GM18502 (cell line): Measurements from ENCODE around the gene STARD9.

Experiments used
- ATAC-seq: cut with Tn5 transposase; IDR thresholded peaks from one replicate; pipeline ENCODE4 v1.9.1; 2021; ENCODE audit warnings: mild to moderate bottlenecking; ENCODE audit not compliant: unreplicated experiment, poor library complexity

Gene STARD9

GRCh38 chr15:42691770-42692169 is 116.4 kb downstream of the STARD9 start:
- ATAC-seq = no peak

DNA sequence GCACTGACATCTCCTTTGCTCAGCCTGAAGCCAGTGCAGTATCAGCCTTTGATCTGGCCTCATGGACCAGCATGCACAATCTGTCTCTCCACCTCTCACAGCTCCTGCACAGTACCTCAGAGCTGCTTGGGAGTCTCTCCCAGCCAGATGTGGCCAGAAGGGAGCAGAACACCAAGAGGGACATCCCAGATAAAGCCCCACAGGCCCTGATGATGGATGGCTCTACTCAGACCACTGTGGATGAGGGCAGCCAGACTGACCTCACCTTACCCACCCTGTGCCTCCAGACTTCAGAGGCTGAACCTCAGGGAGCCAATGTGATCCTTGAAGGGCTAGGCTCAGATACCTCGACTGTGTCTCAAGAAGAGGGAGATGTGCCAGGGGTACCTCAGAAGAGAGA is 117.1 kb downstream of the STARD9 start:
- ATAC-seq = no peak

- no peak for ATAC-seq
Measured at GRCh38 chr15:42692997-42693396, 117.6 kb downstream of the STARD9 start.

DNA sequence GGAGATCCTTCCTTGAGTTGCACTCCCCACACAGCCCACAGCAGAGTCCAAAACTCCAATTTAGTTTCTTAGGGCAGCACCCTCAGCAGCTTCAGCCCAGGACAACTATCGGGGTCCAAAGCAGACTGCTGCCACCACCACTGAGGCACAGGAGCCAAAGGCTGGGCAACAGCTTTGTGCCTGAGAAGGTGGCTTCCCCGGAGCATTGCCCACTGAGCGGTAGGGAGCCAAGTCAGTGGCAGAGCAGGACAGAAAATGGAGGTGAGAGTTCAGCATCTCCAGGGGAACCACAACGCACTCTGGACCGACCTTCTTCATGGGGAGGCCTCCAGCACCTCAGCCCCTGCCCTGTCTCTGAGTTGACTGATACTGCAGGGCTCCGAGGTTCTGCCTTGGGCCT is 118.1 kb downstream of the STARD9 start:
- ATAC-seq = no peak

- no peak for ATAC-seq
Measured at GRCh38 chr15:42693942-42694341, 118.5 kb downstream of the STARD9 start.

- no peak for ATAC-seq
Measured at GRCh38 chr15:42694398-42694797, 119.0 kb downstream of the STARD9 start.

GRCh38 chr15:42695527-42696071 is 120.2 kb downstream of the STARD9 start:
- no peak for ATAC-seq

DNA sequence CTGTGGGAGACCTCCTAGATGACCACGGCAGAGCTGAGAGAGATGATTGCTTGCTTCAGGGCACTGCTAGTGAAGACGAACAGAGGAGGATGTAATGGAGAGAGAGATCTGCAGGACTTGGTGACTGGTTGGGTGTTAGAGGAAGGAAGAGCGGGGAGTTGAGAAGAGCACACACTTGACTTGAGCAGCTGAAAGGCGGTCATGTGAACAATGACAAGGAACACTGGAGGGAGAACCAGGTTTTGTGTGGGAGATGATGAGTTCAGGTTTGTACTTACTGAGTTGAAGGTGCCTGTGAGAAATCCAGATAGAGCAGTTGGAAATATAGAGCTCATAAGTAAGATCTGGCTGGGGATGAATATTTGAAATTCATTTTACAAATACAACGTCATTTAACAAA is 121.2 kb downstream of the STARD9 start:
- no peak for ATAC-seq

DNA sequence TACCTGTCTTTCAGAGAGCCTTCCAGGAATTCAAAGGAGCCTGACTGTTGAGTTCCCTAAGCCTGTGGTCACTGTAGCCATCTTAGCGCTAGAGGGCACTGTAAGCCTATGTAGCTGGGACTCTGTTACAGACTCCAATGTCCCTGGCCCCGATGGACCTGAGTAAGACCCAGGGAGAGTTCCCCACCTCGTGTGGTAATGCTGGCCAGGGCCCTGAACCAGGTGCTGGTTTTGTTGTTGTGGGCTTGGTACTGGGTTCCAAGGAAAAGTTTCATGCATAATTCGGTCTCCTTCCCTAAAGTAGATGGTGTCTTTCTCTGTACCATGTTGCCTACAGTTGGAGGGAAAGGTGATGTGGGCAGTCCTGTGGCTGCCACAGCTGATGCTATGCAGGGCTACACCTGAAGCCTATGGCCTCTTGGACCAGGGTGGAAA is 129.1 kb downstream of the STARD9 start:
- ATAC-seq = no peak

- no peak for ATAC-seq
Measured at GRCh38 chr15:42705336-42705735, 129.9 kb downstream of the STARD9 start.

DNA sequence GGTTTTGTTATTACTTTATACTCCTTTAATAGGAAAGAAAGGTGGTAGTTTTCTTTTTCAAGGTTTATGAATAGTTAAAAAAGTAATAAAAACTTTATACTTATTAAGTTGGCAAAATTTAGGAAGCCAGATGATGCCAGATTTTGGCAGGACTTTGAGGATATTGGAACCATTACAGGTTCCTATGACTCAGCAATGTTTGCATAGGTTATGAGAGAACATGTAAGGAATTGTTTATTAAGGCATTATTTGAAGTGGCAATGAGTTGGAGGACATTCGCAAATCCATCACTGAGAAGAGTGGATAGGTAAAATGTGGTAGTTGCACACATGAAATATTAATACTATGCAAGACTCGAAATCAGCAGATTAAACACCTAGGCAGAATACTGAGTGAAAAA is 131.7 kb downstream of the STARD9 start:
- no peak for ATAC-seq

- no peak for ATAC-seq
Measured at GRCh38 chr15:42707873-42708544, 132.6 kb downstream of the STARD9 start.

GRCh38 chr15:42710662-42711061 is 135.3 kb downstream of the STARD9 start:
- ATAC-seq = no peak

GRCh38 chr15:42711746-42712145 is 136.3 kb downstream of the STARD9 start:
- ATAC-seq = no peak

GRCh38 chr15:42712584-42712983 is 137.2 kb downstream of the STARD9 start:
- no peak for ATAC-seq

- ATAC-seq = no peak
Measured at GRCh38 chr15:42716125-42716524, 140.7 kb downstream of the STARD9 start.

- no peak for ATAC-seq
Measured at GRCh38 chr15:42716626-42717025, 141.2 kb downstream of the STARD9 start.

GRCh38 chr15:42719043-42719442 is 143.6 kb downstream of the STARD9 start:
- no peak for ATAC-seq

DNA sequence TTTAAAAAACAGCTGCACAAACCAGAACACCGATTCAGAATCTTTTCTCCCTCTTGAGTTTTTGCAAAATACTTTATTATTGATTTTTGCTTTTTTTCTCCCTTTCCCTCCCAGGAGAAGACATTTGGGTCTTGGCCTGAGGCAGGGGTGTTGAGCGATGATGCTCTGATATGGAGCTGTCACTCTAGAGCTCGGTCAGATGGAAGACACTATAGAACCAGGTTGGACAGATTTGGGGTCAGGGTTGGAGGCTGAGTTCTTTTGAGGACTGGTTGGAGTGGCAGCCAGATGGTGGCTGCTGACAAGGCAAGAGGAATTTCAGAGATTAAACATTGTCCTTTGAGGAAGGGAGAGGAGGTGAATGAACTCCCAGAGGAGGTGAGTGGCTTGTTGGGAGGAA is 144.7 kb downstream of the STARD9 start:
- ATAC-seq = no peak

DNA sequence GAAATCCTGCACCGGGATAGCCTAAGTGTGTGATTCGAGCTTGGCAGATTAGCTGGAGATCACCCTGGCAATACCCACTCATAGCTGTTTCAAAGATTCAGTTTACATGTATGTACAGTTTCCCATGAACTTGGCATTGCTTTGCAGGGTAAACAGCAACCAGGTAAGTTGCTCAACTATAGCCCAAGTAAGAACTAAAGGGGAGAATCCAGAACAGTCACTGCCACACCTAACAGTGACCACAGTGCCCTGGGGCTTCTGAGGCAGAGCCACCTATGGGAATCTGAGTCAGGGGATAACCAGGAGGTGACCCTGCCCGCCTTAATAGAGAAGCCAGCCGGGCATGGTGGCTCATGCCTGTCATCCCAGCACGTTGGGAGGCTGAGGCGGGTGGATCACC is 145.6 kb downstream of the STARD9 start:
- no peak for ATAC-seq

DNA sequence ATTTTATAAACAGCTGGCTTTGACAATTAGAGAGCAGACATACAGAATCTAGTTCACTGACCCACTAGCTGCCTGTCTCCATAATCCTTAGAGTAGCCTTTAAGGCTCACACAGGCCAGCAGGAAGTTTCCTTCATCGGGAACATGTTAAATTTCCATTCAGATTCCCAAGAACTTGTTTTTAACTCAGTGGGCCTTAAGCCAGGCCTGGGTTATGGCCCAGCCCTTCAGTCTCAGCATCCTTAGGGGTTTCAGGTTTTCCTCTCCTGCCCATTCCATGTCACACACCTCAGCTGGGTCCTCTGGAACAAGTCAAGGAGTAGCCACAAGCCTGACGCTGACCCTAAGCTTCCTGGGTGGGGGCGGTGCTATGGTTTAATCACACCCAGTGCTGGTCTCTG is 146.5 kb downstream of the STARD9 start:
- ATAC-seq = no peak

DNA sequence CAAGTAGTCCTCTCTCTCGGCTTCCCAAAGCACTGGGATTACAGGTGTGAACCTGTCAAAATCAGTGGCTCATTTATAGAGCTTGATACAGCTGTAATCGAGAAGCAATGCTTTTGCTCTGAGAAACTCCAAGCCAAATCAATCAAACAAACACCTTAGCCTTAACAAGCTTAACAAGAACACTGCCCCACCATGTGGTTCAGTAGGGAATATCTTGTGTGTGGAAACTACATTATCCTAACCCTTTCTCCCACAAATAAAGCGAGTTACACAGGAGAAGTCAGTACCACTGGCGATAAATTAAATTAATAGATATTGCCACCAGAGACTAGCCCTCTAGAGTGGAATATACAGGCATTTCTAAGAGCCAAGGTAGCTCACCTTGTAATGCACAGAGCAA is 147.7 kb downstream of the STARD9 start:
- ATAC-seq = no peak
